WTC11 (cell line): ENCODE measurements around the gene ZDHHC7.

Experiments used
- ATF3 ChIP-seq: sonication (generic); formaldehyde crosslinking; conservative IDR thresholded peaks from 2 replicates; pipeline ENCODE4 v1.8.1; 2022; ENCODE audit warnings: mild to moderate bottlenecking, missing genetic modification reagents
- CBFB ChIP-seq: sonication (generic); formaldehyde crosslinking; IDR thresholded peaks from 2 replicates; pipeline ENCODE4 v1.8.1; 2022; ENCODE audit warnings: mild to moderate bottlenecking, low read depth, missing genetic modification reagents
- CTCF ChIP-seq: fragments of 200-600 bp; IDR thresholded peaks from 2 replicates; pipeline ENCODE4 v1.8.0; 2022; ENCODE audit warnings: antibody characterized with exemption
- E2F5 ChIP-seq: sonication (generic); formaldehyde crosslinking; IDR thresholded peaks from 2 replicates; pipeline ENCODE4 v1.8.1; 2022; ENCODE audit warnings: mild to moderate bottlenecking, moderate library complexity, missing genetic modification reagents
- FOXK1 ChIP-seq: sonication (generic); formaldehyde crosslinking; IDR thresholded peaks from 2 replicates; pipeline ENCODE4 v1.8.0; 2022; ENCODE audit warnings: mild to moderate bottlenecking, moderate library complexity, missing genetic modification reagents
- FOXP1 ChIP-seq: sonication (generic); formaldehyde crosslinking; IDR thresholded peaks from 2 replicates; pipeline ENCODE4 v1.8.0; 2022; ENCODE audit warnings: missing genetic modification reagents, mild to moderate bottlenecking, moderate library complexity, borderline replicate concordance
- IRF2 ChIP-seq: sonication (generic); formaldehyde crosslinking; IDR thresholded peaks from 2 replicates; pipeline ENCODE4 v1.8.0; 2022; ENCODE audit warnings: low read depth, missing genetic modification reagents, borderline replicate concordance
- JUN ChIP-seq: sonication (generic); formaldehyde crosslinking; IDR thresholded peaks from 2 replicates; pipeline ENCODE4 v1.8.0; 2023; ENCODE audit warnings: mild to moderate bottlenecking, missing genetic modification reagents
- MAX ChIP-seq: sonication (generic); formaldehyde crosslinking; IDR thresholded peaks from 2 replicates; pipeline ENCODE4 v1.8.0; 2022; ENCODE audit warnings: mild to moderate bottlenecking, missing genetic modification reagents
- PRDM15 ChIP-seq: sonication (generic); formaldehyde crosslinking; IDR thresholded peaks from 2 replicates; pipeline ENCODE4 v1.8.0; 2022; ENCODE audit warnings: missing genetic modification reagents
- SMAD3 ChIP-seq: sonication (generic); formaldehyde crosslinking; IDR thresholded peaks from 2 replicates; pipeline ENCODE4 v1.8.0; 2022; ENCODE audit warnings: missing genetic modification reagents, mild to moderate bottlenecking, borderline replicate concordance
- SP1 ChIP-seq: sonication (generic); formaldehyde crosslinking; conservative IDR thresholded peaks from 2 replicates; pipeline ENCODE4 v1.8.1; 2022; ENCODE audit warnings: missing genetic modification reagents
- STAT6 ChIP-seq: sonication (generic); formaldehyde crosslinking; conservative IDR thresholded peaks from 2 replicates; pipeline ENCODE4 v1.8.1; 2023; ENCODE audit warnings: mild to moderate bottlenecking, low read depth, missing genetic modification reagents, moderate library complexity
- USF2 ChIP-seq: sonication (generic); formaldehyde crosslinking; IDR thresholded peaks from 2 replicates; pipeline ENCODE4 v1.8.1; 2023; ENCODE audit warnings: mild to moderate bottlenecking, missing genetic modification reagents, moderate library complexity

GRCh38 chr16:84960942-84961341 lies 50.4 kb downstream of the ZDHHC7 start:
- TF ChIP-seq IRF2 (CRISPR knock-in tag) (no peak), ATF3 (CRISPR knock-in tag) (no peak), SP1 (CRISPR knock-in tag) (no peak), E2F5 (CRISPR knock-in tag) (no peak), CTCF (no peak), PRDM15 (CRISPR knock-in tag) (no peak), CBFB (no peak), MAX (CRISPR knock-in tag) (no peak), SMAD3 (CRISPR knock-in tag) (no peak), FOXK1 (CRISPR knock-in tag) (no peak), FOXP1 (CRISPR knock-in tag) (no peak), STAT6 (CRISPR knock-in tag) (no peak), USF2 (CRISPR knock-in tag) (no peak), JUN (CRISPR knock-in tag) (no peak)
